Esophagus squamous epithelium (tissue), 4 donors: ENCODE data around the gene ATN1.
"Not testable (repeated sequence)": the region's sequence is repeated elsewhere in the genome, so short reads cannot be mapped to it uniquely, and the experiment has no call there.

Experiments used
- POLR2A ChIP-seq, 4 donors: fragments of 450-650 bp; IDR thresholded peaks; one replicate each; pipeline ENCODE4 v1.6.1; 2017; ENCODE audit warnings: antibody characterized with exemption in 4 of 4, mild to moderate bottlenecking in 4 of 4, moderate library complexity in 3 of 4
- TF ChIP-seq, protein P1 (sequence below), 6 experiments: fragments of 450-650 bp in 4 of 6; fragments of 200-600 bp in 2 of 6; sonication (generic) in 2 of 6; IDR thresholded peaks; one replicate each; pipeline ENCODE4 v1.5.1; 2016 to 2019; ENCODE audit warnings: antibody characterized with exemption in 6 of 6, mild to moderate bottlenecking in 4 of 6, moderate library complexity in 4 of 6

DNA sequence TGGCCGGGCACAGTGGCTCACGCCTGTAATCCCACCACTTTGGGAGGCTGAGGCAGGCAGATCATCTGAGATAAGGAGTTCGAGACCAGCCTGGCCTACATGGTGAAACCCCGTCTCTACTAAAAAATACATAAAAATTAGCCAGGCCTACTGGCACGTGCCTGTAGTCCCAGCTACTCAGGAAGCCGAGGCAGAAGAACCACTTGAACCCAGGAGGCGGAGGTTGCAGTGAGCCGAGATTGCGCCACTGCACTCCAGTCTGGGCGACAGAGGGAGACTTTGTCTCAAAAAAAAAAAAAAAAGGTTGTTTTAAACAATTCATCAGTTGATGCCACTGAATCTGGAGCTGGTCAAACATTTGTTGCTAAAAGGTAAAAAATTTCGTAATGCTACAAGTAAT, 47.9 kb upstream of the ATN1 start:
- TF ChIP-seq, protein P1, sequence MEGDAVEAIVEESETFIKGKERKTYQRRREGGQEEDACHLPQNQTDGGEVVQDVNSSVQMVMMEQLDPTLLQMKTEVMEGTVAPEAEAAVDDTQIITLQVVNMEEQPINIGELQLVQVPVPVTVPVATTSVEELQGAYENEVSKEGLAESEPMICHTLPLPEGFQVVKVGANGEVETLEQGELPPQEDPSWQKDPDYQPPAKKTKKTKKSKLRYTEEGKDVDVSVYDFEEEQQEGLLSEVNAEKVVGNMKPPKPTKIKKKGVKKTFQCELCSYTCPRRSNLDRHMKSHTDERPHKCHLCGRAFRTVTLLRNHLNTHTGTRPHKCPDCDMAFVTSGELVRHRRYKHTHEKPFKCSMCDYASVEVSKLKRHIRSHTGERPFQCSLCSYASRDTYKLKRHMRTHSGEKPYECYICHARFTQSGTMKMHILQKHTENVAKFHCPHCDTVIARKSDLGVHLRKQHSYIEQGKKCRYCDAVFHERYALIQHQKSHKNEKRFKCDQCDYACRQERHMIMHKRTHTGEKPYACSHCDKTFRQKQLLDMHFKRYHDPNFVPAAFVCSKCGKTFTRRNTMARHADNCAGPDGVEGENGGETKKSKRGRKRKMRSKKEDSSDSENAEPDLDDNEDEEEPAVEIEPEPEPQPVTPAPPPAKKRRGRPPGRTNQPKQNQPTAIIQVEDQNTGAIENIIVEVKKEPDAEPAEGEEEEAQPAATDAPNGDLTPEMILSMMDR (IDR thresholded peaks at IDR 0.05): not testable (repeated sequence)
- TF ChIP-seq POLR2A (IDR thresholded peaks at IDR 0.05): not testable (repeated sequence)
